Ishikawa (cell line): ENCODE results near the gene FETUB.

Experiments used
- CREB1 ChIP-seq: IDR thresholded peaks from 2 replicates; pipeline ENCODE4 v1.6.1; 2012; ENCODE audit warnings: low read depth
- RAD21 ChIP-seq: IDR thresholded peaks from 2 replicates; pipeline ENCODE4 v1.6.1; 2012; ENCODE audit warnings: low read depth
- TEAD4 ChIP-seq: IDR thresholded peaks from 2 replicates; pipeline ENCODE4 v1.6.1; 2012
- YY1 ChIP-seq: IDR thresholded peaks from 2 replicates; pipeline ENCODE4 v1.6.1; 2012; ENCODE audit warnings: low read depth

- TF ChIP-seq YY1 (no peak), TEAD4 (no peak), CREB1 (no peak), RAD21 (no peak)
Observed at GRCh38 chr3:186600896-186601295, 39.3 kb upstream of the FETUB start.
